22Rv1 (cell line): ENCODE results near the gene ELF3.
"Not testable (repeated sequence)": the region's sequence is repeated elsewhere in the genome, so short reads cannot be mapped to it uniquely, and the experiment has no call there.

ENCODE experiments used
- ZFX ChIP-seq: fragments of 450-650 bp; IDR thresholded peaks from 2 replicates; pipeline ENCODE4 v1.6.1; 2017; ENCODE audit warnings: antibody characterized with exemption, borderline replicate concordance
- TF ChIP-seq, protein P1 (sequence below): fragments of 450-650 bp; IDR thresholded peaks from 2 replicates; pipeline ENCODE4 v1.5.1; 2017; ENCODE audit warnings: mild to moderate bottlenecking

- TF ChIP-seq, protein P1, sequence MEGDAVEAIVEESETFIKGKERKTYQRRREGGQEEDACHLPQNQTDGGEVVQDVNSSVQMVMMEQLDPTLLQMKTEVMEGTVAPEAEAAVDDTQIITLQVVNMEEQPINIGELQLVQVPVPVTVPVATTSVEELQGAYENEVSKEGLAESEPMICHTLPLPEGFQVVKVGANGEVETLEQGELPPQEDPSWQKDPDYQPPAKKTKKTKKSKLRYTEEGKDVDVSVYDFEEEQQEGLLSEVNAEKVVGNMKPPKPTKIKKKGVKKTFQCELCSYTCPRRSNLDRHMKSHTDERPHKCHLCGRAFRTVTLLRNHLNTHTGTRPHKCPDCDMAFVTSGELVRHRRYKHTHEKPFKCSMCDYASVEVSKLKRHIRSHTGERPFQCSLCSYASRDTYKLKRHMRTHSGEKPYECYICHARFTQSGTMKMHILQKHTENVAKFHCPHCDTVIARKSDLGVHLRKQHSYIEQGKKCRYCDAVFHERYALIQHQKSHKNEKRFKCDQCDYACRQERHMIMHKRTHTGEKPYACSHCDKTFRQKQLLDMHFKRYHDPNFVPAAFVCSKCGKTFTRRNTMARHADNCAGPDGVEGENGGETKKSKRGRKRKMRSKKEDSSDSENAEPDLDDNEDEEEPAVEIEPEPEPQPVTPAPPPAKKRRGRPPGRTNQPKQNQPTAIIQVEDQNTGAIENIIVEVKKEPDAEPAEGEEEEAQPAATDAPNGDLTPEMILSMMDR = not testable (repeated sequence)
- not testable (repeated sequence) for TF ChIP-seq ZFX
These were observed 8.8 kb downstream of the ELF3 start for GRCh38 chr1:202019235-202019558.
